Daoy (cell line): ENCODE results near the gene SYT1. TPM values are rescaled to one million over a fixed set of nuclear protein-coding genes. Genes with fewer than 3 reads are reported as not detected.

Experiments
- DNase-seq: peaks from one replicate; pipeline ENCODE4 v3.0.0-alpha.2; 2015; ENCODE audit warnings: low read depth
- total RNA-seq: library from RNA; depleted of rRNA; stranded (reverse); fragments of >200 nt; shearing (Covaris generic); gene quantifications from 2 replicates; pipeline ENCODE4 v1.2.3, GENCODE V29; 2014

SYT1 gene
- total RNA-seq, 1 experiment from 2014 or later: 1.1 TPM

GRCh38 chr12:79294590-79294989 lies 430.0 kb downstream of the SYT1 start:
- DNase-seq: no peak

GRCh38 chr12:79295572-79295971 lies 431.0 kb downstream of the SYT1 start:
- DNase-seq: no peak

- no peak for DNase-seq
Measured at GRCh38 chr12:79296133-79296532, 431.6 kb downstream of the SYT1 start.

- no peak for DNase-seq
Measured at GRCh38 chr12:79296871-79297270, 432.3 kb downstream of the SYT1 start.

- DNase-seq: no peak
Measured at GRCh38 chr12:79298506-79298905, 433.9 kb downstream of the SYT1 start.

- DNase-seq: no peak
Measured at GRCh38 chr12:79299447-79300198, 435.0 kb downstream of the SYT1 start.

GRCh38 chr12:79300199-79300568 lies 435.6 kb downstream of the SYT1 start:
- DNase-seq: no peak

GRCh38 chr12:79301181-79301580 lies 436.6 kb downstream of the SYT1 start:
- DNase-seq: no peak

- no peak for DNase-seq
Measured at GRCh38 chr12:79302162-79302814, 437.7 kb downstream of the SYT1 start.

- no peak for DNase-seq
Measured at GRCh38 chr12:79307340-79307739, 442.8 kb downstream of the SYT1 start.

- no peak for DNase-seq
Measured at GRCh38 chr12:79309039-79309438, 444.5 kb downstream of the SYT1 start.

GRCh38 chr12:79317179-79317847 lies 452.7 kb downstream of the SYT1 start:
- DNase-seq: peak; percentile 3

GRCh38 chr12:79322905-79323304 lies 458.3 kb downstream of the SYT1 start:
- DNase-seq: no peak

GRCh38 chr12:79324571-79324970 lies 460.0 kb downstream of the SYT1 start:
- no peak for DNase-seq

GRCh38 chr12:79326222-79326621 lies 461.6 kb downstream of the SYT1 start:
- DNase-seq: no peak

- no peak for DNase-seq
Measured at GRCh38 chr12:79326663-79327062, 462.1 kb downstream of the SYT1 start.

- no peak for DNase-seq
Measured at GRCh38 chr12:79327465-79327864, 462.9 kb downstream of the SYT1 start.

GRCh38 chr12:79329933-79330332 lies 465.4 kb downstream of the SYT1 start:
- DNase-seq: no peak

GRCh38 chr12:79331870-79332269 lies 467.3 kb downstream of the SYT1 start:
- DNase-seq: no peak

GRCh38 chr12:79333144-79333543 lies 468.6 kb downstream of the SYT1 start:
- no peak for DNase-seq

- no peak for DNase-seq
Measured at GRCh38 chr12:79337662-79338290, 473.2 kb downstream of the SYT1 start.
